HG03442 (cell line): ENCODE measurements around the gene NR1H3.
"Not testable (repeated sequence)": the region's sequence is repeated elsewhere in the genome, so short reads cannot be mapped to it uniquely, and the experiment has no call there.

Source experiments
- ATAC-seq: cut with Tn5 transposase; IDR thresholded peaks from one replicate; pipeline ENCODE4 v1.9.1; 2021; ENCODE audit warnings: mild to moderate bottlenecking, moderate library complexity; ENCODE audit not compliant: unreplicated experiment

NR1H3 gene

DNA sequence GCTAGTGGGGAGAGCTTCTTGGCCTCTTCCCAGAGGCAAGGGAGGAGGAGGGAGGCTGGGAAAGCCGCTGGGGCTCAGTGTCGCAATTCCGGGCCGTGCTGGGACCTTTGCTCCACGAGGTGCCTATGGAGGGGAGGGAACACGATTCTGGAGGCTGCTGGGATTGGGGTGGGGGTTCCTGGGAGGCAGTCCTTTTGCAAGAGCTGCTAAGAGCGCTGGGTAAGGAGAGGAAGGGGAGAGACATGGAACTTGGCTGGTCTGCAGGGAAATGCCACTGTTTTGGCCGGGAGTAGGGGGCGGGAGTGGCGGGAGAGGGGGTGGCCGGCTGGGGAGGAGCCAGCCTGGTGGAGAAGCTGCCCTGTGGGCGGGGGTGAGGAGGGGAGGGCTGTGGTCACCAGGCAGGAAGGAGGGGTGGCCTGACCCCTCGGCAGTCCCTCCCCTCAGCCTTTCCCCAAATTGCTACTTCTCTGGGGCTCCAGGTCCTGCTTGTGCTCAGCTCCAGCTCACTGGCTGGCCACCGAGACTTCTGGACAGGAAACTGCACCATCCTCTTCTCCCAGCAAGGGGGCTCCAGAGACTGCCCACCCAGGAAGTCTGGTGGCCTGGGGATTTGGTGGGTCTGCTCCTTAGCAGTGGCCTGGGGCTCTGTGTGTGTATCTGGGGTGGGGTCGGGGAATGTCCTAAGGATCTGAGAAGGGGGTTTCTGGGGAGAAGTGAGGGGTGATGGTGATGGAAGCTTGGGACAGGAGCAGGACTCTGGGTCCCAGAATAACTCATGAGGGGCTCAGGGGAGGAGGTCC, at the start of gene NR1H3:
Gene NR1H3, plus strand, starts transcription at position 480 of the 800 bp plus-strand sequence. CDS start 1,221 bp downstream, outside the sequence.
- ATAC-seq = no peak

DNA sequence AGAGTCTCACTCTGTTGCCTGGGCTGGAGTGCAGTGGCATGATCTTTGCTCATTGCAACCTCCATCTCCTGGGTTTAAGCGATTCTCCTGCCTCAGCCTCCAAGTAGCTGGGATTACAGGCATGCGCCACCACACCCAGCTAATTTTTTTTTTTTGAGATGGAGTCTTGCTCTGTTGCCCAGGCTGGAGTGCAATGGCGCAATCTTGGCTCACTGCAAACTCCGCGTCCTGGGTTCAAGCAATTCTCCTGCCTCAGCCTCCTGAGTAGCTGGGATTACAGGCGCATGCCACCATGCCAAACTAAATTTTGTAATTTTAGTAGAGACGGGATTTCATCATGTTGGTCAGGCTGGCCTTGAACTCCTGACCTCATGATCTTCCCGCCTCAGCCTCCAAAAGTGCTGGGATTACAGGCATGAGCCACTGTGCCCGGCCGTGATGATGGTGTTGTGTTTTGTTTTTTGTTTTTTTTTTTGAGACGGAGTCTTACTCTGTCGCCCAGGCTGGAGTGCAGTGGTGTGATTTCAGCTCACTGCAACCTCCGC, 49.7 kb upstream of the NR1H3 start:
- not testable (repeated sequence) for ATAC-seq

DNA sequence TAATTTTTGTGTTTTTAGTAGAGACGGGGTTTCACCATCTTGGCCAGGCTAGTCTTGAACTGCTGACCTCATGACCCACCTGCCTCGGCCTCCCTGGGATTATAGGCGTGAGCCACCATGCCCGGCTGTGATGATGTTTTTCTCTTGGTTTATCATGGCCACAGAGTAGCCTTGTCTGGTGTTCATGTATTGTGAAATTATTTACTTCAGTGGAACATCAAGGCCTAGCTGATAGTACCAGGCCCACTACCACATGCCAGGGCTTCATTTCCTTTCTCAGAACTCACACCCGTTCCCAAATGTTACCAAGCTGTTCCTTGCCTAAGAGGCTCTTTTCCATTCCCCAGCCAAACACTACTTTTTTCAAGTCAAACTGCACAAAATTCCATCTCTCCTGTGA, 49.2 kb upstream of the NR1H3 start:
- no peak for ATAC-seq

DNA sequence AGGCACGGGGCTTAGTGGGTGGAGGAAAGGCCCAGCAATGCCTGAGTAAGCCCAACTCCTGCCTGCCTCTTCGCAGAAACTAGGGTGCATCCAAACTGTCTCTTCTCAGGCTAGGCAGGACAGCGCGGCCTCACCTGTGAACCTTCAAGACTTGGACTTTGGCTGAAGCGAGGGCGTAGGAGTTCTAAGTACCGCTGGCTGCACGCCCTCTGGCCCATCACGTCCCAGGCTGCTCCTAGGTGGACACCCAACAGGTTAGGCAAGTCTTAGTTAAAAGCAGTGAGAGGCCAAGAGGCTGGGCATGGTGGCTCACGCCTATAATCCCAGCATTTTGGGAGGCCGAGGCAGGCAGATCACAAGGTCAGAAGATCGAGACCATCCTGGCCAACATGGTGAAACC, 44.9 kb upstream of the NR1H3 start:
- ATAC-seq = no peak

DNA sequence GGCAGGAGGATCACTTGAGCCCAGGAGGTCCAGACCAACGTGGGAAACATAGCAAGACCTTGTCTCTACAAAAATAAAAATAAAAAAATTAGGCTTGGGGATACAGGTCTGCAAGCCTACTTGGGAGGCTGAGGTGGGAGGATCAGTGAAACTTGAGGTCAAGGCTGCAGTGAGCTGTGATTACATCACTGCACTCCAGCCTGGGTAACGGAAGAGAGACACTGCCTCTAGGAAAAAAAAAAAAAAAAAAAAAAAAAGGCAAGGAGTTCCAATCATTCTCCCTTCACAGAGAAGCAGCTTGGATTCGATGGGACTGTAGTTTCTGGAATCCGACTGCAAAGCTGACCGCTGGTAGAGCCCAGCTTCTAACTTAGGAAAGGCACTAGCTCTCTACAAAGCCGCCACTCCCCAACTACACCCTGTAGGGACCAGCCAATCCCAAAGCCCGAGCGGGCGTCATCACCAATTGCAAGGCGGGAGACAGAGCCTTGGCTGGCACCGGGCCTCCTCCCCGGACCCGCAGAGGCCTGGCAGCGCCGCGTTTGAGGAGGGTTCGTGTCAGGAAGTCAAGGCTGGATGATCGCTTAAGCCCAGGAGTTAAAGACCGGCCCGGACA, 43.7 kb upstream of the NR1H3 start:
- peak; percentile 65 for ATAC-seq

DNA sequence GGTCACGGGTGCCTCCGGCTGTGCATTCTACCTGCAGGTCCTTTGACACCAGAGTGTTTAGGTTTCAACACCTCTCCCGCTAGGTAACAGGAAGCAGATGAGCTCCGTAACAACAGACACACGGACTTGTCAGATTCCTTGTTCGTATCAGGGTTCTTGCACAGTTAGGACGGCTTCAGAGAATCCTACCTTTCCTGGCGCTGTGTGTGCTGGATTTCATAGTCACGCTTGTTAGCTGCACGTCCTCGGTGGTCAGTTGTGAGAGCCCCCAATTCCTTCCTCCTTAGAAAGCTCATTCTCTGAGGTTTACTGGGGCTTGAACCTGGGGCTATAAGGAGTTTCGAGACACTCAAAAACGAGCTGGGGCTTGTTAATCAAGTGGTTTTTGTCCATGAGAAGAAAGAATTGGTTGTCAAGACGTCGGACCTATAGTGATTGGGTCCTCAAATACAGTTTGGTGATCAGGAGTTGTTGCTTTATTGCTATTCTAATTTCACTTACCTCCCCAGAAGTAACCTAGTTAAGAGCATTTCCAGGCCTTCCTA, 42.4 kb upstream of the NR1H3 start:
- ATAC-seq = no peak

DNA sequence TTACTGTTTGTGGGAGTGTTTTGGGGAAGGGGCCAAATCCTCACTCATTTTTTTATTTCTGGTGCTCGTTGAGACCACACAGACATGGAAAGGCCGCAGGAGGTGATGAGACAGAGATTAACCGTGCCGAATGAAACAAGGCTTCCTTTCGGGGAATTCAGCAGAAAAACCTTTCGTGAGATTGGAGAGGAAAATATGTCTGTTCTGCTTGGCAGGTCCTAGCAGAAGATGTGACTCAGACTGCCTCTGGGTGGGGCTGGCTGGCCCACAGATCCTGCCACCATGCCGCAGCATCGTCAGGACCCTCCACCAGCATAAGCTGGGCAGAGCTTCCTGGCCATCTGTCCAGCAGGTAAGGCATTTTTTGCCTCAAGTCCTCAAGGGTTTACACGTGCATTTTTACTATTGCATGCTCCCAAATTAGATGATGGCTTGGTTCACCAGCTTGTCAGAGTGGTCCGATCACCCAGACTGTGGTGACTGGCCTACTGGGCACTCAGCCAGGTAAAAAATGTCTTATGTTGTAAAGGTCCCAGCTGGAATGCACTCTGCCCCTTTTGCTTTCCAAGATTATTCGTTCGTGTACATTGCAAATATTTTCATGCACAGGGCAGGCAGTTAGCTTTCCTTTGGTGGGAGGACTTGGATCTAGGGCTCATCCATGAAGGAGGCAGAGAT, 41.5 kb upstream of the NR1H3 start:
- ATAC-seq = no peak

DNA sequence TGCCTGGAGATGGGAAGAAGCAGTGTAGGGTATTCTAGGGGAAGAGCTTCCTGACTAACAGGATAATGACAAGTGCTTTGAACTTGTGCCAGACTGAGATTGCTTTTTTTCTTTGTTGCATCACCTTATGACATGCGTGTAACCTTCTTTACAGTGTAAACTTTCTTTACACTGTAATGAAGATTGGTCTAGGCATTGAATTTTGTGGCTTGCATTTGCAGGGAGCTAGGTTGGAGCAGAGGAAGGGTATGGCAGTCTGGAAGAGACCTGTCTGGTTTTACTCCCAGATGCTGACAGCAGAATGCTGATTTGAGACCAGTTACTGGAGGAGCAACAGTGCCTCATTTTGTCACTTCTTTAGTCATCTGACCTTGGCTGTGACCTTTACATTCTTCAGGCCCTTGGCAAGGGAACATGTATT, 37.4 kb upstream of the NR1H3 start:
- no peak for ATAC-seq

DNA sequence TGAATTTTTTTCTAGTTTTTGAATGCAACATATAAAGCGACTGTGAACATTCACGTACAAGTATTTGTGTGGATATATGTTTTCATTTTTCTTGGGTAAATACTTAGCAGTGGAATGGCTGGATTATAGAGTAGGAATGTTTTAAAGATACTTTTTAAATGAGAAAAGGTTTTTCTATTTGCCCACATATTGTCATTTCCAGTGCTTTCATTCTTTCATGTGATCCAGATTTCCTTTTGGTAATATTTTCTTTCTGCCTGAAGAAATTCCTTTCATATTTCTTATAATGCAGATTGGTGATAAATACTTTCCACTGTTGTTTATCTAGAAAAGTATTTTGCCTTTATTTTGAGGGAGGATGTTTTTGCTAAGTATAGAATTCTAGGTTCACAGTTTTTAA, 35.1 kb upstream of the NR1H3 start:
- no peak for ATAC-seq

DNA sequence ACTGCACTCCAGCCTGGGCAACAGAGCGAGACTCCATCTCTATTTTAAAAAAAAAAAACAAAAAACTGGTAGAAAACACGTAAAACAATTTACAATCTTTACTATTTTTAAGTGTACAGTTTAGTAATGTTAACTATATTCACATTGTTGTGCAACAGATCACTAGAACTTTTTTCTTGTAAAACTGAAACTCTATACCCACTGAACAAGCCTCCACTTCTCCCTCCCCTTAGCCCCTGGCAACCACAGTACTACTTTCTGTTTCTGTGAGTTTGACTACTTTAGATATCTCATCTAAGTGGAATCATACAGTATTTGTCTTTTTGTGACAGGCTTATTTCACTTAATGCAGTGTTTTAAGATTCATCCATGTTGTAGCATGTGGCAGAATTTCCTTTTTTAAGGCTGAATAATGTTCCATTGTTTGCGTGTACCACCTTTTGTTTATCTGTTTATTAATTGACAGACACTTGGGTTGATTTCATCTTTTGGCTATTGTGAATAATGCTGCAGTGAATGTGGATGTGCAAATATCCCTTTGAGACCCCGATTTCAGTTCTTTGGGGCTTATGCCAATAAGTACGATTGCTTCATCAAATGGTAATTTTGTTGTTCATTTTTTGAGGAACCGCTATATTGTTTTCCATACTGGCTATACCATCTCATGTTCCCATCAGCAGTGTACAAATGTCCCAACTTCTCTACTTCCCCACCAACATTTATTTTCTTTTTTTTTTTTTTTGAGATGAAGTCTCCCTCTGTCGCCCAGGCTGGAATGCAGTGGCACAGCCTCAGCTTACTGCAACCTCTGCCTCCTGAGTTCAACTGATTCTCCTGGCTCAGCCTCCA, 32.0 kb upstream of the NR1H3 start:
- peak; percentile 92 for ATAC-seq

DNA sequence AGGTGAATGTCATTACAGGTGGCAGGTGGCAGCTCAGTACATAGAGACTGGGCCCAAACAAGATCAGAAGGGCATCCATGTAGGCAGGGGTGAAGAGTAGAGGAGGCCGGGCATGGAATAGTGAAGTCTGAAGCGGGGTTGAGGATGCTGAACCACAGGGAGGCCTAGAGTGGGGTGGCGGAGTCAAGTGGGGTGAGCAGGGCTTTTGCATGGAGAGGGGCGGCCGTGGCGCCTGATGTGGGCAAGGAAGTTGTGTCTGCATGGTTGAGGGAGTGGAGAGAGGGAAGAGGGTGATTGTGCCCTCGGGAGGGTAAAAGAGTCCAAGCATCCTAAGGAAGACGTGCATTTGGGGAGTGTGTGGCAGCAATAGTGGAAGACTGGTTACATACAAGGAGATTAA, 28.6 kb upstream of the NR1H3 start:
- ATAC-seq = no peak

DNA sequence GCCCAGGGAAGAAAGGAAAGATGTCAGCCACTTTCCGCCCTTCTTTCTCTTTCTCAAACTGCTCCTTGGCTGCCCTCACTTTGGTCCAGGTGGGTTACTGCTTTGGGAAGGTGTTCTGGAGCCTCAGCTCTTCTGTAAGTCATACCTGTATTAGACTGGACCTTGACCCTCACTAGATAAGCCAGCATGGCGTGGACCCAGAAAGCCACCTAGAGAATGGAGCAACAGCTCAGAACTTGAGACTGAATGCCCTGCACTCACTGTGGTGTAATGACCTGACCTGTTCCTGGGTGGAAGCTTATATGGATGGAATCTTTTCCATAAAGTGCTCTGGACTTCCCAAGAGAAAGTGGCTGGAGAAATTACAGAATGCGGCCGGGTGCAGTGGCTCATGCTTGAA, 24.7 kb upstream of the NR1H3 start:
- ATAC-seq = no peak

DNA sequence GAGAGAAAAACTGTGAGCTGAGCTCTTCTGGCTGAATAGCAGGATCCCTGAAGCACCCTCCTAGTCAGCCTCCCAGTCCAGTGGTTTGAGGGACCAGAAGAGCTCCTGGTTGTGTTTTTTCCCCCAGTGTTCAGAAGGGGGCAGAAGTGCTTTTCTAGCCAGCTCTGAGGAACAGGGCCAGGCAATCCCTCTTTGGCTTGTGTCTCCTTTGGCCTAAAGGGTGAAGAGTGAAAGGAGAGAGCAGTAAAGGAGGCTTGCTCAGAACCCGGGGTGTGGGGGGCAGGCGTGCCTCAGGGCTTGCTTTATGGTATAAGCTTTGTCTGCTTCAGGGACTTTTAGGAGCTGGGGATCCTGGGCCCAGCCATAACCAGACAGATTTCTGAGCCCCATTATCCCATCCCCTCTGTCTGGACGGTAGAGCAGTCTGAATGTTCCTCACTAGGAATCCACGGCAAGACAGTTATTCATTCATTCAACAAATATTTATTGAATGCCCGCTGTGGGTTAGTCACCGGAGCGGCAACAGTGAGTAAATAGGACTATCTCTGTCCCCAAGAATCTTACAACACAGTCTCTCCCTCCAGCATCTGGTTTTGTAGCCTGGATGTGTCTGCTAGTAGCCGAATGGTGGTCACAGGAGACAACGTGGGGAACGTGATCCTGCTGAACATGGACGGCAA, 23.7 kb upstream of the NR1H3 start:
- no peak for ATAC-seq

DNA sequence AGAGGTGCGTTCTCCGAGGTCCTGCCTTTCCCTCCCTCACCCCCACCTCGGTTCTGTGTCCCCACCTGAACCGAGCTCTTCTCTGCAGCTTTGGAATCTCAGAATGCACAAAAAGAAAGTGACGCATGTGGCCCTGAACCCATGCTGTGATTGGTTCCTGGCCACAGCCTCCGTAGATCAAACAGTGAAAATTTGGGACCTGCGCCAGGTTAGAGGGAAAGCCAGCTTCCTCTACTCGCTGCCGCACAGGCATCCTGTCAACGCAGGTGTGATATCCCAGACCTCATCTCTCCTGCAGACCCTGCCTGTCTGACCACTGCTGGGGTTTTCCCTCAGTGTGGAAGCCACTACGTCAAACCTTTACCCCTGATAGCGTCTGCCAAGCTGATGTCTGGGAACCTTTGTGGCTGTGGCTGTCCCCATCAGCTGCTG, 23.1 kb upstream of the NR1H3 start:
- no peak for ATAC-seq

DNA sequence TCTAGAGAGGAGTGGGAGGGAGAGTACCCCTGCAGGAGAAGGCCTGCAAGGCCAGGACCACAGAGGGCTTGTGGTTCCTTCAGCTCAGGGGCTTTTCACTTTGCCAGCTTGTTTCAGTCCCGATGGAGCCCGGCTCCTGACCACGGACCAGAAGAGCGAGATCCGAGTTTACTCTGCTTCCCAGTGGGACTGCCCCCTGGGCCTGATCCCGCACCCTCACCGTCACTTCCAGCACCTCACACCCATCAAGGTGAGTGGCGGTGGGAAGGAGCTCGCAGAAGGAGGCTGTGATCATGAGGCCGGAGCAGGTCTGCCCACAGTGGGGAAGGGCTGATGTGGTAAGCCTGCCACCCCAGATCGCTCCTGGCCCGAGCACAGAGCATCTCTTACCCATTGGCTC, 22.6 kb upstream of the NR1H3 start:
- no peak for ATAC-seq

DNA sequence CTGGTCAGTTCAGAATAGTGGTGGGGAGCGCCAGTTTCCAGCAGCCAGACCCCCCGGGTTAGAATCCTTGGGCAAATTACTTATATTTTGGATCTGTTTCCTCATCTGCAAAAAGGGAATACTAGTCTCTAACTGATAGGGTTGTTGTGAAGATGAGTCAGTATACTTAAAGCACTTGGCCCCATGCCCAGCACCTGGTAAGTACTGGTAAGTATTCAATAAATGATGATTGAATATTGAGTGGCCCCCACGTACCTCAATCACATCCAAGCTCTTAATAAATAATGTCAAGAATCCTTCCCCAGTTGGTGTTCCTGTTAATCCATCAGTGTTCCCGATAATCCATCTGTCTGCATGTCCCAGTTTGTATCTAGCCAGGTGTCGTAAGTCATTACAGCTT, 21.3 kb upstream of the NR1H3 start:
- no peak for ATAC-seq

DNA sequence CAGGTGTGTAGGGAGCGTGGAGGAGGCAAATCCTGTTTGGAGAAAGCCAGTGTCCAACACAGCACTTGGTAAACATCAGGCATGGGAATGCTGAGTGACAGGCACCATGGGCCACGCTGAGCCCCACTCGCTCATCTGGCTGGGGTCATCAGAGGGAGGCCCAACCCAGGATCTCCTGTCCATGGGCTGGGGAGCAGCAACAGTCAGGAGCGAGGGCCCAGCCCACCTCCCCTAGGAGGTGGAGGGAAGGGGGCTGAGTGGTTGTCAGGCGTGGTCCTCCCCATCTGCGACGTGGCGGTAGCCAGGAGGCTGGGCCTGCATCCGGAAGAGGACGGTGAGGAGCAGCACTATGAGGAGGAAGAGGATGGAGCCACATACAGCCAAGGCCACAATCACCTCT, 17.9 kb upstream of the NR1H3 start:
- no peak for ATAC-seq

DNA sequence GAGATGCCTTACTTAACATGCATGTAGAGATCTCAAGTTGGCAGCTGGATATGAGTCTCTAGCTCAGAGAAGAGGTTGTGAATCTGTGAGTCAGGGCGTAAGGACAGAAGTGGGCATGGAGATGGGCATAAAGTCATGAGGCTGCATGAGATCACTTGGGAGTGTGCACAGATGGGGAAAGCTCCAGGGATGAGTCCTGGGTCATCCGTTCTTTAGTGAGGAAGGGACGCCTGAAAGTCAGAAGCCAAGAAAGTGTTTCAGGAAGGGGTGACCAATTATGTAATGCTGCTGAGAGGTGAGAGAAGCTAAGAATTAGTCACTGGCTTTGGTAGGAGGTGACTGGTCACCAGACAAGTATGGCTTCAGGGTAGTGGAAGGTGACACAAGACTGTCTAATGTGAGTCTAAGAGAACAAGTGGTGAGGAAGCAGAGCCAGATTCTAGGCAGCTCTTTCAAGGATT, 15.9 kb upstream of the NR1H3 start:
- no peak for ATAC-seq

DNA sequence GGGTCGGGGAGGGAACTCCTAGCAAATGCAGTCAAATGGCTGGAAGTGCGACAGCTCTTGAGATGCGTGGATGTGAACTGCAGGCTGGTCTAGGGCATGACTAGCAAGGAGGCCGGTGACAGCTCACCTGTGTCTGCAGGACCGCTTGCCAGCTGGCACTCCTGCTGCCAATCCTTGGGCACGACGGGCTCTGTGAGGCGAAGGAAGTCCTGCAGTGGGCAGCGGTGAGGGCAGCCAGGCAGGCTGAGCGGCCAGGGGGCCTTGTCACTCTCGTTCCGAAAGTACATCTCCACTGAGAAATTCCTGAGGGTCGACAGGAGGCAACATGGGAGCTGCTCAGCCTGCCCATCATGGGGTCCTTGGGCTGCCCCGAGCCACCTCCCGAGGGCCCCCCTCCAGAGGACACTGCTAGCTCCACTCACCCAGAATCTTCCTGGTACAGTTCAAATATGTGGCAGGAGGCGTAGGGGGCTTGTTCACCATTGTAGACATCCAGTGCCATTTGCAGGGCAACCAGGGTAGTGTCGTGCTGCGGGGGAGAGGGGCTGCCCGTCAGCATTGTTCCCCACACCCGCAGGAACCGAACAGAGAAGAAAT, 15.1 kb upstream of the NR1H3 start:
- ATAC-seq = no peak
